Fibroblast of lung (primary cell): Measurements from ENCODE around the gene MYBL2. TPM values are rescaled to one million over a fixed set of nuclear protein-coding genes. Genes with fewer than 3 reads are reported as not detected.

ENCODE experiments used
- DNase-seq, 2 donors: peaks; one replicate each; pipeline versions ENCODE4 v3.0.0 to v3.0.0-alpha.2; 2010; ENCODE audit warnings: low read depth in 2 of 2
- H2AFZ ChIP-seq: 2 replicates; pipeline ENCODE4 v1.5.1; 2012; ENCODE audit warnings: low read length, control low read depth, inconsistent platforms
- H3K27ac ChIP-seq: 2 replicates; pipeline ENCODE4 v1.5.1; 2011; ENCODE audit warnings: low read length, control low read depth; ENCODE audit not compliant: insufficient read depth
- H3K27me3 ChIP-seq: 2 replicates; pipeline ENCODE4 v1.5.1; 2011; ENCODE audit warnings: mild to moderate bottlenecking, low read length; ENCODE audit not compliant: control insufficient read depth, insufficient read depth
- H3K36me3 ChIP-seq: 2 replicates; pipeline ENCODE4 v1.5.1; 2011; ENCODE audit warnings: low read length; ENCODE audit not compliant: control insufficient read depth, insufficient read depth
- H3K4me1 ChIP-seq: 2 replicates; pipeline ENCODE4 v1.5.1; 2011; ENCODE audit warnings: low read length; ENCODE audit not compliant: control insufficient read depth, insufficient read depth; ENCODE audit errors: extremely low read depth
- H3K4me2 ChIP-seq: 2 replicates; pipeline ENCODE4 v1.5.1; 2011; ENCODE audit warnings: low read length, control low read depth; ENCODE audit not compliant: insufficient read depth; ENCODE audit errors: extremely low read depth
- H3K4me3 ChIP-seq, 4 experiments: fragments of 200-600 bp in 1 of 4; sonication (generic) in 1 of 4; replicated peaks in 1 of 4; 2 replicates each; pipeline ENCODE4 v1.5.1; 2011 to 2016; ENCODE audit warnings: low read length in 4 of 4, low read depth in 3 of 4, mild to moderate bottlenecking in 3 of 4, control low read depth in 2 of 4, inconsistent platforms in 1 of 4, mixed read lengths in 1 of 4; ENCODE audit not compliant: insufficient read depth in 1 of 4; ENCODE audit errors: control extremely low read depth in 1 of 4
- H3K79me2 ChIP-seq: 2 replicates; pipeline ENCODE4 v1.5.1; 2012; ENCODE audit warnings: mild to moderate bottlenecking, low read length, inconsistent platforms; ENCODE audit not compliant: control insufficient read depth, insufficient read depth
- H3K9ac ChIP-seq: 2 replicates; pipeline ENCODE4 v1.5.1; 2011; ENCODE audit warnings: mild to moderate bottlenecking, low read length, control low read depth; ENCODE audit not compliant: insufficient read depth
- H3K9me3 ChIP-seq: 2 replicates; pipeline ENCODE4 v1.5.1; 2012; ENCODE audit warnings: low read depth, low read length; ENCODE audit not compliant: control insufficient read depth, insufficient read depth
- H4K20me1 ChIP-seq: 2 replicates; pipeline ENCODE4 v1.5.1; 2011; ENCODE audit warnings: low read length; ENCODE audit not compliant: control insufficient read depth, insufficient read depth; ENCODE audit errors: extremely low read depth
- EZH2 ChIP-seq: IDR thresholded peaks from 2 replicates; pipeline ENCODE4 v1.5.1; 2012; ENCODE audit warnings: low read length, control low read depth, mild to moderate bottlenecking; ENCODE audit errors: missing control alignments
- polyA plus RNA-seq, 2 donors: library from polyadenylated mRNA; depleted of rRNA in 1 of 2; stranded (reverse) in 1 of 2; unstranded in 1 of 2; fragments of >200 nt; gene quantifications; 2 replicates each; pipeline ENCODE4 v1.2.1, GENCODE V29; 2011 to 2012; ENCODE audit warnings: missing spikeins in 1 of 2
- total RNA-seq: library from RNA; depleted of rRNA; stranded (reverse); fragments of >200 nt; gene quantifications from 2 replicates; pipeline ENCODE4 v1.2.1, GENCODE V29; 2014
- TF ChIP-seq, protein P1 (sequence below), 2 donors: IDR thresholded peaks in 1 of 2; conservative IDR thresholded peaks in 1 of 2; 1 replicate in 1 of 2; 2 replicates in 1 of 2; pipeline ENCODE4 v1.5.1; 2011 to 2012; ENCODE audit warnings: low read length in 2 of 2, control low read depth in 1 of 2, inconsistent platforms in 1 of 2, low read depth in 1 of 2, mild to moderate bottlenecking in 1 of 2

Gene MYBL2
- total and polyA plus RNA-seq, 2 donors (not counting 1 experiment from before 2014, with no cell fraction given): 1.2 to 2.7 TPM

- H3K36me3 ChIP-seq: no peaks in the 10 kb centered on the region
- no peaks in the 10 kb centered on the region for H4K20me1 ChIP-seq
- no peak overlapping the region for H2AFZ ChIP-seq
- H3K9me3 ChIP-seq: no peaks in the 10 kb centered on the region
- no peaks in the 10 kb centered on the region for H3K27me3 ChIP-seq
- H3K9ac ChIP-seq: no peak overlapping the region
- DNase-seq: no peak
- H3K4me3 ChIP-seq: no peak overlapping the region
- H3K4me2 ChIP-seq: no peak overlapping the region
- H3K4me1 ChIP-seq: peaks cover 3% of the 10 kb centered on the region
- TF ChIP-seq, protein P1, sequence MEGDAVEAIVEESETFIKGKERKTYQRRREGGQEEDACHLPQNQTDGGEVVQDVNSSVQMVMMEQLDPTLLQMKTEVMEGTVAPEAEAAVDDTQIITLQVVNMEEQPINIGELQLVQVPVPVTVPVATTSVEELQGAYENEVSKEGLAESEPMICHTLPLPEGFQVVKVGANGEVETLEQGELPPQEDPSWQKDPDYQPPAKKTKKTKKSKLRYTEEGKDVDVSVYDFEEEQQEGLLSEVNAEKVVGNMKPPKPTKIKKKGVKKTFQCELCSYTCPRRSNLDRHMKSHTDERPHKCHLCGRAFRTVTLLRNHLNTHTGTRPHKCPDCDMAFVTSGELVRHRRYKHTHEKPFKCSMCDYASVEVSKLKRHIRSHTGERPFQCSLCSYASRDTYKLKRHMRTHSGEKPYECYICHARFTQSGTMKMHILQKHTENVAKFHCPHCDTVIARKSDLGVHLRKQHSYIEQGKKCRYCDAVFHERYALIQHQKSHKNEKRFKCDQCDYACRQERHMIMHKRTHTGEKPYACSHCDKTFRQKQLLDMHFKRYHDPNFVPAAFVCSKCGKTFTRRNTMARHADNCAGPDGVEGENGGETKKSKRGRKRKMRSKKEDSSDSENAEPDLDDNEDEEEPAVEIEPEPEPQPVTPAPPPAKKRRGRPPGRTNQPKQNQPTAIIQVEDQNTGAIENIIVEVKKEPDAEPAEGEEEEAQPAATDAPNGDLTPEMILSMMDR (conservative IDR thresholded peaks at IDR 0.05 in 1 of 2, IDR thresholded peaks at IDR 0.05 in 1 of 2; ENCODE audit: low read depth in 1 of 2, low read length in 2 of 2): no peak
- TF ChIP-seq EZH2: no peak
- no peaks in the 10 kb centered on the region for H3K79me2 ChIP-seq
- H3K27ac ChIP-seq: no peak overlapping the region
Measured at GRCh38 chr20:43723735-43724134, 56.8 kb downstream of the MYBL2 start.

- Histone ChIP-seq H4K20me1 (no peaks in the 10 kb centered on the region), H3K27ac (no peak overlapping the region), H3K9ac (no peak overlapping the region), H3K4me3 (no peak overlapping the region), H3K9me3 (no peaks in the 10 kb centered on the region), H3K27me3 (no peaks in the 10 kb centered on the region), H3K79me2 (no peaks in the 10 kb centered on the region), H3K4me1 (peaks cover 3% of the 10 kb centered on the region), H2AFZ (no peak overlapping the region), H3K4me2 (no peak overlapping the region), H3K36me3 (no peaks in the 10 kb centered on the region)
- DNase-seq: no peak
- TF ChIP-seq EZH2: no peak
- TF ChIP-seq, protein P1 (conservative IDR thresholded peaks at IDR 0.05 in 1 of 2, IDR thresholded peaks at IDR 0.05 in 1 of 2; ENCODE audit: low read depth in 1 of 2, low read length in 2 of 2): no peak
Measured at GRCh38 chr20:43724383-43724782, 57.5 kb downstream of the MYBL2 start.

- Histone ChIP-seq H2AFZ (no peak overlapping the region), H3K4me2 (no peak overlapping the region), H3K9me3 (no peaks in the 10 kb centered on the region), H3K9ac (no peak overlapping the region), H3K27ac (no peak overlapping the region), H3K4me1 (peaks cover 3% of the 10 kb centered on the region), H4K20me1 (no peaks in the 10 kb centered on the region), H3K36me3 (no peaks in the 10 kb centered on the region), H3K27me3 (no peaks in the 10 kb centered on the region), H3K79me2 (no peaks in the 10 kb centered on the region), H3K4me3 (no peak overlapping the region)
- TF ChIP-seq, protein P1 (conservative IDR thresholded peaks at IDR 0.05 in 1 of 2, IDR thresholded peaks at IDR 0.05 in 1 of 2; ENCODE audit: low read depth in 1 of 2, low read length in 2 of 2): no peak
- no peak for TF ChIP-seq EZH2
- peak in 1 of 2 donors; percentile 47 for DNase-seq
Measured at GRCh38 chr20:43725666-43726065, 58.8 kb downstream of the MYBL2 start.
